ENCODE results near the gene GNPNAT1.

DNA sequence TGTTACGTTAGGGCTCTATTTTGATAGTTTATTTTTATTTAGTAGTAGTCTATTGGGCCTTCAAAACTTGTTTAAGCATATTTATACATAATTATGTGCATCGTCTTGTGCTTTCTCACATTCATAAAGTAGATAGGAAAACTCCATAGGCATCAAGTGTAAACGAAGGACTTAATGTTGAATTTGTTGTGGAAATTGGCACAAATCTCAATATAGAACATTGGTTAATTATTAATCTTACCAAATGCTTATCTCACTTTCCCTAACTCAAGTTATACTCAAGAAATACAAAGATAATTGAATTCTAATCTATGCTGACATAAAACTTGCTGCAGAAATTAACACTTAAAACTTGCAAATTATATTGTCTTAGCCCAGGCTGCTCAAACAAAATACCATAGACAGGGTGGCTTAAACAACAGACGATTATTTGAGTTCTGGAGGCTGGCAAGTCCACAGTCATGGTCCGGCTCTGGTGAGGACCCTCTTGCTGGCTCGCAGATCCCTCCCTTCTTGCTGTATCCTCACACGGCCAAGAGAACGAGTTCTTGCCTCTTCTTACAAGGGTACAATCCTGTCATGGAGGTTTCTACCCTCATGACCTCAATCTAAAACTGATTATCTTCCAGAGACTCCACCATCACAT is 42.6 kb downstream of the GNPNAT1 start:
- TF ChIP-seq, protein P1, sequence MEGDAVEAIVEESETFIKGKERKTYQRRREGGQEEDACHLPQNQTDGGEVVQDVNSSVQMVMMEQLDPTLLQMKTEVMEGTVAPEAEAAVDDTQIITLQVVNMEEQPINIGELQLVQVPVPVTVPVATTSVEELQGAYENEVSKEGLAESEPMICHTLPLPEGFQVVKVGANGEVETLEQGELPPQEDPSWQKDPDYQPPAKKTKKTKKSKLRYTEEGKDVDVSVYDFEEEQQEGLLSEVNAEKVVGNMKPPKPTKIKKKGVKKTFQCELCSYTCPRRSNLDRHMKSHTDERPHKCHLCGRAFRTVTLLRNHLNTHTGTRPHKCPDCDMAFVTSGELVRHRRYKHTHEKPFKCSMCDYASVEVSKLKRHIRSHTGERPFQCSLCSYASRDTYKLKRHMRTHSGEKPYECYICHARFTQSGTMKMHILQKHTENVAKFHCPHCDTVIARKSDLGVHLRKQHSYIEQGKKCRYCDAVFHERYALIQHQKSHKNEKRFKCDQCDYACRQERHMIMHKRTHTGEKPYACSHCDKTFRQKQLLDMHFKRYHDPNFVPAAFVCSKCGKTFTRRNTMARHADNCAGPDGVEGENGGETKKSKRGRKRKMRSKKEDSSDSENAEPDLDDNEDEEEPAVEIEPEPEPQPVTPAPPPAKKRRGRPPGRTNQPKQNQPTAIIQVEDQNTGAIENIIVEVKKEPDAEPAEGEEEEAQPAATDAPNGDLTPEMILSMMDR (IDR thresholded peaks at IDR 0.05): no peak
- no peak for TF ChIP-seq EP300 (IDR thresholded peaks at IDR 0.05)
- TF ChIP-seq POLR2A (IDR thresholded peaks at IDR 0.05): no peak
